IMR-90 (cell line): Measurements from ENCODE around the gene IMPG1. TPM values are rescaled to one million over a fixed set of nuclear protein-coding genes. Genes with fewer than 3 reads are reported as not detected.
A peak's percentile ranks its signal among the peaks of the same experiment; 100 is the strongest.

Experiments
- ATAC-seq: fragments of 200-7000 bp; cut with Tn5 transposase; 2 replicates; pipeline ENCODE4 v1.9.1; 2020; ENCODE audit warnings: low read depth, mild to moderate bottlenecking, moderate library complexity
- BruUV-seq: library from RNA; stranded (reverse); fragments of 400-500 nt; replicated peaks from 2 replicates; lab custom pipeline; 2021; lab: Mats Ljungman, UMichigan
- CTCF ChIA-PET: fragments of 300-600 bp; formaldehyde crosslinking; extraction: SDS; loops from one replicate; lab custom pipeline; 2021; ENCODE audit warnings: antibody characterized with exemption; lab: Yijun Ruan, JAX
- POLR2A ChIA-PET: fragments of 300-600 bp; sonication (Branson Sonifier 250); formaldehyde crosslinking; loops from one replicate; lab custom pipeline; 2022; ENCODE audit warnings: antibody characterized with exemption; ENCODE audit not compliant: unreplicated experiment; lab: Charles Lee
- DNase-seq: peaks from one replicate; pipeline ENCODE4 v3.0.0; 2013
- H2AFZ ChIP-seq: replicated peaks from 2 replicates; pipeline ENCODE3; 2013; ENCODE audit warnings: low read length, mild to moderate bottlenecking; ENCODE audit not compliant: poor library complexity
- H2AK5ac ChIP-seq: 2 replicates; pipeline ENCODE4 v1.6.1; 2013; ENCODE audit warnings: low read depth, low read length, inconsistent platforms
- H2AK9ac ChIP-seq: replicated peaks from 2 replicates; pipeline ENCODE3; 2013; ENCODE audit warnings: mild to moderate bottlenecking, low read depth, low read length, moderate library complexity; ENCODE audit not compliant: poor library complexity
- H2BK120ac ChIP-seq: 2 replicates; pipeline ENCODE4 v1.6.1; 2013; ENCODE audit warnings: low read depth, low read length, inconsistent platforms
- H2BK15ac ChIP-seq: 3 replicates; pipeline ENCODE4 v1.6.1; 2013; ENCODE audit warnings: low read depth, low read length, inconsistent platforms
- H2BK20ac ChIP-seq: 2 replicates; pipeline ENCODE4 v1.6.1; 2013; ENCODE audit warnings: low read depth, mild to moderate bottlenecking, inconsistent platforms, low read length, moderate library complexity
- H2BK5ac ChIP-seq: 2 replicates; pipeline ENCODE4 v1.6.1; 2013; ENCODE audit warnings: mild to moderate bottlenecking, low read depth, low read length, inconsistent platforms; ENCODE audit not compliant: poor library complexity, severe bottlenecking
- H3K14ac ChIP-seq: replicated peaks from 2 replicates; pipeline ENCODE4 v1.6.1; 2013; ENCODE audit warnings: low read depth, low read length, inconsistent platforms
- H3K18ac ChIP-seq: 2 replicates; pipeline ENCODE4 v1.6.1; 2013; ENCODE audit warnings: low read depth, low read length, control low read depth
- H3K23ac ChIP-seq: 2 replicates; pipeline ENCODE4 v1.6.1; 2013; ENCODE audit warnings: low read depth, low read length, inconsistent platforms
- H3K27ac ChIP-seq: 2 replicates; pipeline ENCODE4 v1.5.1; 2013; ENCODE audit warnings: mild to moderate bottlenecking, control low read depth, low read length; ENCODE audit not compliant: insufficient read depth
- H3K27me3 ChIP-seq: 2 replicates; pipeline ENCODE4 v1.6.1; 2013; ENCODE audit warnings: low read length; ENCODE audit not compliant: control insufficient read depth, insufficient read depth
- H3K36me3 ChIP-seq: 2 replicates; pipeline ENCODE4 v1.6.1; 2013; ENCODE audit warnings: low read length, mixed read lengths; ENCODE audit not compliant: control insufficient read depth, insufficient read depth
- H3K4ac ChIP-seq: 2 replicates; pipeline ENCODE4 v1.6.1; 2013; ENCODE audit warnings: low read depth, low read length, inconsistent platforms
- H3K4me1 ChIP-seq: 2 replicates; pipeline ENCODE4 v1.6.1; 2013; ENCODE audit warnings: low read length, mixed read lengths; ENCODE audit not compliant: control insufficient read depth, insufficient read depth
- H3K4me2 ChIP-seq: 2 replicates; pipeline ENCODE4 v1.6.1; 2013; ENCODE audit warnings: low read depth, mild to moderate bottlenecking, control low read depth, low read length, moderate library complexity
- H3K4me3 ChIP-seq: 2 replicates; pipeline ENCODE4 v1.5.1; 2013; ENCODE audit warnings: low read depth, mild to moderate bottlenecking, control low read depth, low read length, moderate library complexity; ENCODE audit not compliant: insufficient read depth
- H3K56ac ChIP-seq: 2 replicates; pipeline ENCODE4 v1.6.1; 2013; ENCODE audit warnings: low read length, inconsistent platforms; ENCODE audit not compliant: insufficient read depth; ENCODE audit errors: extremely low read depth
- H3K79me1 ChIP-seq, 2 experiments: 2 replicates each; pipeline ENCODE4 v1.6.1; 2013; ENCODE audit warnings: low read length in 2 of 2, inconsistent platforms in 1 of 2, low read depth in 1 of 2
- H3K9ac ChIP-seq: 2 replicates; pipeline ENCODE4 v1.6.1; 2013; ENCODE audit warnings: low read depth, low read length, control low read depth
- H3K9me1 ChIP-seq: 2 replicates; pipeline ENCODE4 v1.6.1; 2013; ENCODE audit warnings: low read length, inconsistent platforms; ENCODE audit not compliant: insufficient read depth
- H3K9me3 ChIP-seq: 2 replicates; pipeline ENCODE4 v1.6.1; 2013; ENCODE audit warnings: low read length; ENCODE audit not compliant: control insufficient read depth, insufficient read depth
- H4K20me1 ChIP-seq: 2 replicates; pipeline ENCODE4 v1.6.1; 2013; ENCODE audit warnings: low read length, inconsistent platforms; ENCODE audit not compliant: insufficient read depth
- H4K5ac ChIP-seq: 2 replicates; pipeline ENCODE4 v1.6.1; 2013; ENCODE audit warnings: mild to moderate bottlenecking, low read depth, low read length, control low read depth
- H4K8ac ChIP-seq, 2 experiments: 2 replicates each; pipeline ENCODE4 v1.6.1; 2013; ENCODE audit warnings: low read depth in 2 of 2, low read length in 2 of 2, control low read depth in 1 of 2, inconsistent platforms in 1 of 2
- H4K91ac ChIP-seq: 2 replicates; pipeline ENCODE4 v1.6.1; 2013; ENCODE audit warnings: low read depth, low read length, inconsistent platforms; ENCODE audit not compliant: insufficient read depth
- BHLHE40 ChIP-seq: fragments of 150-350 bp; IDR thresholded peaks from 2 replicates; pipeline ENCODE4 v1.6.1; 2016; ENCODE audit warnings: mild to moderate bottlenecking, low read depth, low read length
- CEBPB ChIP-seq: IDR thresholded peaks from 2 replicates; pipeline ENCODE4 v1.6.1; 2012; ENCODE audit warnings: low read depth, low read length, improper control_type of control experiment
- CHD1 ChIP-seq: IDR thresholded peaks from 2 replicates; pipeline ENCODE4 v1.6.1; 2012; ENCODE audit warnings: low read depth, low read length, improper control_type of control experiment
- FOS ChIP-seq: fragments of 150-350 bp; IDR thresholded peaks from 2 replicates; pipeline ENCODE4 v1.6.1; 2016; ENCODE audit warnings: low read depth, low read length
- MAFK ChIP-seq: IDR thresholded peaks from 2 replicates; pipeline ENCODE4 v1.6.1; 2012; ENCODE audit warnings: low read depth, low read length, improper control_type of control experiment
- MAZ ChIP-seq: IDR thresholded peaks from 2 replicates; pipeline ENCODE4 v1.6.1; 2012; ENCODE audit warnings: low read depth, mild to moderate bottlenecking, low read length, improper control_type of control experiment, moderate library complexity, borderline replicate concordance
- MXI1 ChIP-seq: IDR thresholded peaks from 2 replicates; pipeline ENCODE4 v1.6.1; 2012; ENCODE audit warnings: low read depth, mild to moderate bottlenecking, low read length, moderate library complexity, borderline replicate concordance
- NFE2L2 ChIP-seq: fragments of 150-350 bp; IDR thresholded peaks from 2 replicates; pipeline ENCODE4 v1.6.1; 2016; ENCODE audit warnings: low read depth, mild to moderate bottlenecking, low read length
- POLR2A ChIP-seq: IDR thresholded peaks from 2 replicates; pipeline ENCODE4 v1.6.1; 2012; ENCODE audit warnings: mild to moderate bottlenecking, low read depth, low read length
- RAD21 ChIP-seq: IDR thresholded peaks from 2 replicates; pipeline ENCODE4 v1.6.1; 2012; ENCODE audit warnings: low read length, improper control_type of control experiment
- RCOR1 ChIP-seq: IDR thresholded peaks from 2 replicates; pipeline ENCODE4 v1.6.1; 2012; ENCODE audit warnings: mild to moderate bottlenecking, low read length, improper control_type of control experiment; ENCODE audit not compliant: insufficient replicate concordance
- RFX5 ChIP-seq: IDR thresholded peaks from 2 replicates; pipeline ENCODE4 v1.8.0; 2012; ENCODE audit warnings: low read depth, mild to moderate bottlenecking, low read length, moderate library complexity
- SMC3 ChIP-seq: fragments of 150-350 bp; IDR thresholded peaks from 2 replicates; pipeline ENCODE4 v1.6.1; 2016; ENCODE audit warnings: low read depth, mild to moderate bottlenecking, antibody characterized with exemption, low read length, moderate library complexity
- WGBS, 2 experiments: methylation state at CpG; one replicate each; pipeline versions ENCODE4 v1.1.5 to v1.1.7; 2013; ENCODE audit warnings: missing lambda C conversion rate in 2 of 2; ENCODE audit not compliant: insufficient read length in 1 of 2; ENCODE audit errors: extremely low coverage in 2 of 2; 5-methylcytosine and 5-hydroxymethylcytosine counted together
- dilution Hi-C: fragments of 300-500 bp; cut with HindIII; formaldehyde crosslinking; loops from one replicate; pipeline ENCODE4 v1.14.3; 2018; ENCODE audit warnings: low sequenced_read_pairs; ENCODE audit not compliant: unreplicated experiment
- in situ Hi-C: fragments of 300-500 bp; cut with MboI; formaldehyde crosslinking; loops from 3 replicates; pipeline ENCODE4 v1.14.3; 2019; ENCODE audit warnings: low sequenced_read_pairs, inconsistent platforms, mixed read lengths
- intact Hi-C: fragments of 100-400 bp; cut with micrococcal nuclease; formaldehyde crosslinking; loops from 2 replicates; pipeline ENCODE4 v1.10.0; 2022
- polyA plus RNA-seq, 3 experiments: library from polyadenylated mRNA; depleted of rRNA; stranded (reverse); fragments of >200 nt; gene quantifications; 2 replicates each; pipeline ENCODE4 v1.2.3, GENCODE V29; 2012; ENCODE audit warnings: low replicate concordance in 1 of 3
- total RNA-seq: library from RNA; depleted of rRNA; stranded (reverse); fragments of >200 nt; gene quantifications from 2 replicates; pipeline ENCODE4 v1.2.3, GENCODE V29; 2012
- TF ChIP-seq, protein P1 (sequence below): fragments of 150-350 bp; IDR thresholded peaks from 2 replicates; pipeline ENCODE4 v1.6.1; 2016; ENCODE audit warnings: low read depth, mild to moderate bottlenecking, low read length, moderate library complexity, borderline replicate concordance
- TF ChIP-seq, protein P2 (sequence below): fragments of 150-350 bp; IDR thresholded peaks from 2 replicates; pipeline ENCODE4 v1.6.1; 2017; ENCODE audit warnings: mild to moderate bottlenecking, antibody characterized with exemption, low read length, low read depth
- TF ChIP-seq, protein P3 (sequence below): conservative IDR thresholded peaks from 2 replicates; pipeline ENCODE4 v1.5.1; 2012; ENCODE audit warnings: mild to moderate bottlenecking, low read depth, low read length, improper control_type of control experiment

The IMPG1 gene
- total and polyA plus RNA-seq, 2 of the 4 experiments (the other 2 are of a cell fraction), result not detected

DNA sequence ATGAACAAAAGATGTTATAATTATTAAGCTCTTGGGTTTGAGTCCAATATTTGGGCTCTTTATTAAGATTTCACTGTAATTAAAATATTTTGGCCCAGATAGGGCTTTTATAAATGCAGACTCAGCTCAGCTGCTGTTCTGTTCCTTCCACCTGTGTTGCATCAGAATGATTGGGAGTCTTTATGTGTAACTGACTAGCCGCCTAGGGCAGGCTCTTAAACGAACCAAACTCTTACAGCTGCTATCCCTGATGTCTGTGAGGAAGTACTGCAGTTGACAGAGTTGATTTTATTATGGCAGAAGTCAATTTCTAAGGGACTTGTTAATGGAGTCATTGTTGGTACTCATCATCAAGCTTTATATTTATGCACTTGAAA lies 178.7 kb downstream of the IMPG1 start:
- WGBS, 2 experiments, result no CpG with 5 or more reads among the region's 2 CpGs
- Histone ChIP-seq H3K79me1 (no peaks in the 10 kb centered on the region), H2BK120ac (no peak overlapping the region), H4K20me1 (no peaks in the 10 kb centered on the region), H2BK5ac (no peak overlapping the region), H3K9me1 (no peaks in the 10 kb centered on the region), H3K4me3 (no peak overlapping the region), H2AK9ac (no peak overlapping the region), H3K4ac (no peak overlapping the region), H3K4me2 (no peak overlapping the region), H3K27ac (no peak overlapping the region), H3K9ac (no peak overlapping the region), H3K27me3 (no peaks in the 10 kb centered on the region), H2BK20ac (no peak overlapping the region), H3K9me3 (no peaks in the 10 kb centered on the region), H3K14ac (no peak overlapping the region), H4K91ac (no peak overlapping the region), H2BK15ac (no peak overlapping the region), H3K4me1 (no peaks in the 10 kb centered on the region), H3K18ac (no peak overlapping the region), H3K56ac (no peak overlapping the region), H2AFZ (no peak overlapping the region), H3K23ac (no peak overlapping the region), H3K36me3 (peaks cover 3% of the 10 kb centered on the region; the same call in 1 of the 2 replicates), H2AK5ac (no peak overlapping the region), H4K8ac (no peak overlapping the region), H4K5ac (no peak overlapping the region)
- TF ChIP-seq, protein P1, sequence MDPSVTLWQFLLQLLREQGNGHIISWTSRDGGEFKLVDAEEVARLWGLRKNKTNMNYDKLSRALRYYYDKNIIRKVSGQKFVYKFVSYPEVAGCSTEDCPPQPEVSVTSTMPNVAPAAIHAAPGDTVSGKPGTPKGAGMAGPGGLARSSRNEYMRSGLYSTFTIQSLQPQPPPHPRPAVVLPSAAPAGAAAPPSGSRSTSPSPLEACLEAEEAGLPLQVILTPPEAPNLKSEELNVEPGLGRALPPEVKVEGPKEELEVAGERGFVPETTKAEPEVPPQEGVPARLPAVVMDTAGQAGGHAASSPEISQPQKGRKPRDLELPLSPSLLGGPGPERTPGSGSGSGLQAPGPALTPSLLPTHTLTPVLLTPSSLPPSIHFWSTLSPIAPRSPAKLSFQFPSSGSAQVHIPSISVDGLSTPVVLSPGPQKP, result no peak
- TF ChIP-seq MAZ (no peak), FOS (no peak), RAD21 (no peak), MAFK (no peak), NFE2L2 (no peak), MXI1 (no peak), CEBPB (no peak), CHD1 (no peak), RFX5 (no peak), RCOR1 (no peak), BHLHE40 (no peak), POLR2A (no peak), SMC3 (no peak)
- TF ChIP-seq, protein P2, sequence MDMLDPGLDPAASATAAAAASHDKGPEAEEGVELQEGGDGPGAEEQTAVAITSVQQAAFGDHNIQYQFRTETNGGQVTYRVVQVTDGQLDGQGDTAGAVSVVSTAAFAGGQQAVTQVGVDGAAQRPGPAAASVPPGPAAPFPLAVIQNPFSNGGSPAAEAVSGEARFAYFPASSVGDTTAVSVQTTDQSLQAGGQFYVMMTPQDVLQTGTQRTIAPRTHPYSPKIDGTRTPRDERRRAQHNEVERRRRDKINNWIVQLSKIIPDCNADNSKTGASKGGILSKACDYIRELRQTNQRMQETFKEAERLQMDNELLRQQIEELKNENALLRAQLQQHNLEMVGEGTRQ, result no peak
- TF ChIP-seq, protein P3, sequence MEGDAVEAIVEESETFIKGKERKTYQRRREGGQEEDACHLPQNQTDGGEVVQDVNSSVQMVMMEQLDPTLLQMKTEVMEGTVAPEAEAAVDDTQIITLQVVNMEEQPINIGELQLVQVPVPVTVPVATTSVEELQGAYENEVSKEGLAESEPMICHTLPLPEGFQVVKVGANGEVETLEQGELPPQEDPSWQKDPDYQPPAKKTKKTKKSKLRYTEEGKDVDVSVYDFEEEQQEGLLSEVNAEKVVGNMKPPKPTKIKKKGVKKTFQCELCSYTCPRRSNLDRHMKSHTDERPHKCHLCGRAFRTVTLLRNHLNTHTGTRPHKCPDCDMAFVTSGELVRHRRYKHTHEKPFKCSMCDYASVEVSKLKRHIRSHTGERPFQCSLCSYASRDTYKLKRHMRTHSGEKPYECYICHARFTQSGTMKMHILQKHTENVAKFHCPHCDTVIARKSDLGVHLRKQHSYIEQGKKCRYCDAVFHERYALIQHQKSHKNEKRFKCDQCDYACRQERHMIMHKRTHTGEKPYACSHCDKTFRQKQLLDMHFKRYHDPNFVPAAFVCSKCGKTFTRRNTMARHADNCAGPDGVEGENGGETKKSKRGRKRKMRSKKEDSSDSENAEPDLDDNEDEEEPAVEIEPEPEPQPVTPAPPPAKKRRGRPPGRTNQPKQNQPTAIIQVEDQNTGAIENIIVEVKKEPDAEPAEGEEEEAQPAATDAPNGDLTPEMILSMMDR, result no peak
- ATAC-seq (no peak), DNase-seq (no peak)
- intact Hi-C loops (loop anchor here (1.0 to 5.0 kb wide), 3 partner anchors 41 to 1564 kb away; no protein-coding TSS in a partner anchor), in situ Hi-C loops (no loop called here), dilution Hi-C loops (no loop called here)
- BruUV-seq, result TSS peak; percentile 21
- CTCF ChIA-PET, result interaction anchor here (0.5 to 1.9 kb wide), 10 partner anchors 14 to 875 kb away, joined by 3 to 10 read pairs (median 4); no protein-coding TSS in a partner anchor
- POLR2A ChIA-PET, result no interaction called here
